Activated CD4-positive, alpha-beta T cell treated with anti-CD3 and anti-CD28 coated beads, Interleukin-2, amount 50 U/mL, for 24 hours (primary cell): ENCODE measurements around the gene TDRD9.

ENCODE experiments used
- DNase-seq, 2 donors: peaks; one replicate each; pipeline ENCODE4 v3.0.0-alpha.2; 2020; ENCODE audit warnings: low read depth in 1 of 2, low spot score in 1 of 2

Gene TDRD9

DNA sequence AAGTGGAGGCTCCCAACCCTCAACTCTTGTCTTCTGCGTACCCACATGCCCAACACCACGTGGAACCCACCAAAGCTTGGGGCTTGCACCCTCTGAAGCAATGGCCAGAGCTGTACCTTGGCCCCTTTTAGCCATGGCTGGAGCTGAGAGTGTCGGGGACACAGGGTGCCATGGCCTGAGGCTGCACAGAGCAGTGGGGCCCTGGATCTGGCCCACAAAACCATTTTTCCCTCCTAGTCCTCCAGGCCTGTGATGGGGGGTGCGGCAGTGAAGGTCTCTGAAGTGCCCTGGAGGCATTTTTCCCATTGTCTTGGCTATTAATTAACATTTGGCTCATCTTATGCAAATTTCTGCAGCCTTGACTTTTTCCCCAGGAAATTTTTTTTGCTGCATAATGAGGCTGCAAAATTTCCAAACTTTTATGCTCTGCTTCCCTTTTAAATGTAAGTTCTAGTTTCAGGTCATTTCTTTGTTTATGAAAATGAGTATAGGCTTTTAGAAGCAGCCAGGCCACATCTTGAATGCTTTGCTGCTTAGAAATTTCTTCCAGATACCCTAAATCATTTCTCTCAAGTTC is 138.6 kb downstream of the TDRD9 start:
- no peak for DNase-seq

DNA sequence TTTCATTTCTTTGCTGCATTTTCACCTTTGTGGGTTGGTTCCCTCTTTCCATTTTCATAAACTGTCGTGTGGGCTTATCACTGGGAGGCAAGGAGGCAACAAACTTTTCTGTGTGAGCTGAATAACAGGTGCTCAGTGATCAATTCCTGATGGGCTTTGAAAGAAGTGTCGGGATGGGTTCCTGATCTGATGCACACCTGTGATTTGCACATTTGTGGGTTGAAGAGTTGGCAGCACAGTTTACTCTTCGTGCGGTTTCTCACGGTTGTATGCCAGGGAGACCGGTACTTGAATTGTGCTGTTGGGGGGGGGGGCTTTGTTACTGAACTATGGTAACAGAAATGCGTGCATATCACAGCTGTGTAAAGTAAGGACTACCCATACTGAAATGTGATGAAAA is 141.3 kb downstream of the TDRD9 start:
- DNase-seq: no peak

DNA sequence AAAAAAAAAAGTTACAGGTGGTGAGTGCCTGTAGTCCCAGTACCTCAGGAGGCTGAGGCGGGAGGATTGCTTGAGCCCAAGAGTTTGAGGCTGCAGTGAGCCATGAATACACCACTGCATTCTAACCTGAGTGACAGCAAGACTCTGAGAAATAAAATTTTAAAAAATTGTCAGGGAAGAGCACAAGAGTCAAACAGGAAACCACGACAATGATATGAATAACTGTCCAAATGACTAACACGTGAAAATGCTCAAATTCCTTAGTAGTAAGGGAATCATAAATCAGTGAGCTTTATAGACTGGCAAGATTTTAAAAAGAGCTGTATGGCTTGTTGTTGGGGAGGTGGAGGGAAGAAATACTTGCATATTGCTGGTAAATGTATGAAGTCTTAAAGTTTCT is 144.3 kb downstream of the TDRD9 start:
- no peak for DNase-seq

DNA sequence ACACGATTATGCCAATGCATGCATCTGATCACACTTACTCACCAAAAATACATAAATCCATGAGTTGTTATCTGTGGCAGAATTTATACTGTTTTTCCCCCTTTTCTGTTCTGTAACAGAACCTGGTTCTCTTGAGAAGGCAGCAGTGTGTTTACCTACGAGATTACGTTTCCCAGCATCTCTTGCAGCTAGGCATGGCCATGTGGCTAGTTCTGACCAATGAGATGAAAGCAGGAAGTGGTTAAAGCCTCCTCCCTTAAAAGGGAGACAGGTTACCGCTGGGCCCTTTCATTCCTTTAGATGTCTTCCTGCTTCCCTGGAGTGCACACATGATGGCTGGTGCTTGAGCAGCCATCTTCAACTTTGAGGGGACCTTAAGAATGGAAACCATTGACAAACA is 145.5 kb downstream of the TDRD9 start:
- no peak for DNase-seq

DNA sequence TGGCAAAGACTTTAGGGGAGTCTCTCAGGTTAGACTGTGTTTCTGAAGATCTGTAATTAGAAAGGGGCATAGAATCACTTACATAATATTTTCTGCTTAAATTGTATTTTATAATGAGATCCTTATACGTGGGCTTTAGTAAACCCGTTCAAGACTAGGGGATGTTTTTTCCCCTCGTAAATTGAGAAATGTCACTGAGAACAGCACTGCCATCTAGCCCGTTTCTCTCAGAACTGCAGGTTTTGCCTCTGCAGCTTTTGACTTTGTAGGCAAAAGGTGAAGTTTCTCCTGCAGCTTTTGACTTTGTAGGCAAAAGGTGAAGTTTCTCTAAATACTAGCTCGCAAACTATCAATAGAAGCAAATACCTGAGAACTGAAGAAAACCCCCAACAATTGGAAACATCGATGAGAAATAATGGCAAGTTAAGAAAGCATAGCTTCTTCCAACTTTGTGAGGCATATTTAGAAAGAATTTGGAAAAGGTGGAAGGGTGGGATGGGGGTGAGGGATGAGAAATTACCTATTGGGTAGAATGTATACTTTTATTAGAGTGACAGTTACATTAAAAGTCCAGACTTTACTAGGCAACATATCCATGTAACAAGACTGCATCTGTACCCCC is 147.4 kb downstream of the TDRD9 start:
- no peak for DNase-seq

DNA sequence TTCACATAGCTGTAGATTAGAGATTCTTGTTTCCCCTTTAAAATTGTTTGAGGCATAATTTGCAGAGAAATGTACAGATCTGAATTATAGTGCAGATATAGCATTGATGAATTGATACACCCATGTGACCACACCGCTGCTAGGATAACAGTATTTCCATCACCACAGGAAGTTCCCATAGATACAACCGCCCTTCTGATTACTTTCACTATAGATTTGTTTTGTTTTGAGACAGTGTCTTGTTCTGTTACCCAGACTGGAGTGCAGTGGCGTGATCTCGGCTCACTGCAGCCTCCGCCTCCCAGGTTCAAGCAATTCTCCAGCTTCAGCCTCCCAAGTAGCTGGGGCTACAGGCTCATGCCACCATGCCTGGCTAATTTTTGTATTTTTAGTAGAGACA is 148.5 kb downstream of the TDRD9 start:
- DNase-seq: no peak

DNA sequence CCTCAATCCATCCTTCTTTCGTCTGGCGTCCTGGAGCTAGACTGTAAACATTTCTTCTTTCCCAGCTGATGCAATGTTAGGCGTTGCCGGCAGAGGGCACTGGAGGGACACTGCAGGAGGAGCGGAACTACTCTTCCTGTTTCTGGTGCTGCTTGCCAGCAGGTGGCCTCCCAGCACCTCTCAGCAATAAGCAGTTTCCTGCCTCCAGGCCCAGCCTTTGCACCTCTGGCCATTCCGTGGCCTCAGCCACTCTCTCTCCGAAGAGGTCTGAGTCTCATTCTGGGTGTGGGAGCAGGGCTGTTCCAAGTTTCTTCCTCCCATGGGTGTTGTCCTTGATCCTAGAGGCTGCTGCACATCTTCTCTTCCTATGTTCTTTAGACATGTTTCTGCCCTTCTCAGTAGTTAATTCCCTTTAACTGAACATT is 149.8 kb downstream of the TDRD9 start:
- peak; percentile 68 to 79 for DNase-seq

DNA sequence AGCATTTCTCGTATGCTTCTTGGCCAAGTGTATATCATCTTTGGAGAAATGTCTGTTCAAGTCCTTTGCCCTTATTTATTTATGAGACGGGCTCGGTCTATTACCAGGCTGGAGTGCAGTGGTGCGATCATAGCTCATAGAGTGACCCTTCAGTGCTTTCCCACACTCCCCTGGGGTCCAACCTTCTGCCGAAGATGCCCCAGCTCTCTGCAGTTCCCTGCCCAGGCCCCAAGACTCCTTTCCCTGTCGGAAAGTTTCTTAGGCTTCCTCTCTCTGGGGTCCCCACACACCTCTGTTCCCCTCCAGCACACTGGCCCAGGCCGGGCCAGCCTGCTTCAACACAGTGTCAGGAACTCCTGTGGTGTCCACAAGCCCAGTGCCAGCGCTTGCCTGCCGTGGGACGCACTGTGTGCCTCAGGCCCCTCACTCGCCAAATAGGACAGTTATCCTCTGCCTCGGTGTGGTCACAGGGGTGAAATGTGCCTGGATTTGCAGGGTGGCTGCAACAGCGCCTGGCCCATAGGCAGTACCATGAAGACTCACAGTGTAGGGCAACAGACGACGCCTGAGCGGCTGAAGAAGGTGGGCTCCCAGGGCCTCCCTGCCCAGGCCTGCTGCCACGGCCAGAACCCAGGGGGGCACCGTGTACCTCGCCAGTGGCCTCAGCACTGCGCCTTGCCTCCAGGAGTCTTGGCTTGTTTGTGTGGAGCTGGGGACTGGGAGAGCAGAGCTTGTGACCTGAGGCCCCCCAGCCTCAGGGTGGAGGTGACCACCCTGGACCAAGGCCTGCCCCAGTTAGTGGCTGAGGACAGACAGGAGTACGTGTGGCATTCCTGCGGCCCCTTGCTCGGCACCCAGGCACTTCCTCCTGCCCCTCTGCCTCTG is 152.4 kb downstream of the TDRD9 start:
- no peak for DNase-seq

DNA sequence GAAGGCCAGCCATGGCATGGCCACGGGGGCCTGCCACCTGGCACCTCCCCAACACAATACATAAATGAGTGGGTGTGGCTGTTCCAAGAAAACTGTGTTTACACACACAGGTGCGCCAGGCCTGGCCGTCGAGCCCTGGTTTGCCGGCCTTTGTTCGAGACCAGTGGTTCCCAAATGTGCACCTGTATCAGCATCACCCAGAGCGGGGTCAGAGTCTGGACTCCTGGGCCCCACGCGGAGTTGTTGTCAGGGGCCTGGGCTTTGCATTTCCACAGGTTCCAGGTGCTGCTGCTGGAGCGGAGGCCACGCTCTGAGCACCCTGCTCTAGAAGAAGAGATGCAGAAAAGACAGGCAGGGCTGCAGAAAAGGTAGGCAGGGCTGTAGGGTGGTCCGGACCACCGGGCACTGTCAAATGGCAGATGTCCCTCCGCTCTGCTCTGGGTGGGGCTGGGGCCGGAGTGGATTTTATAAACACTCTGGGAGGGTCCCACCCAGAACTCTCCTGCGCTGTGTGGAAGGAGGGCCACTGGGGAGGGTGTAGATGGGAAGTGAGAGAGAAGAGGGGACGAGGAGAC is 153.1 kb downstream of the TDRD9 start:
- DNase-seq: no peak

DNA sequence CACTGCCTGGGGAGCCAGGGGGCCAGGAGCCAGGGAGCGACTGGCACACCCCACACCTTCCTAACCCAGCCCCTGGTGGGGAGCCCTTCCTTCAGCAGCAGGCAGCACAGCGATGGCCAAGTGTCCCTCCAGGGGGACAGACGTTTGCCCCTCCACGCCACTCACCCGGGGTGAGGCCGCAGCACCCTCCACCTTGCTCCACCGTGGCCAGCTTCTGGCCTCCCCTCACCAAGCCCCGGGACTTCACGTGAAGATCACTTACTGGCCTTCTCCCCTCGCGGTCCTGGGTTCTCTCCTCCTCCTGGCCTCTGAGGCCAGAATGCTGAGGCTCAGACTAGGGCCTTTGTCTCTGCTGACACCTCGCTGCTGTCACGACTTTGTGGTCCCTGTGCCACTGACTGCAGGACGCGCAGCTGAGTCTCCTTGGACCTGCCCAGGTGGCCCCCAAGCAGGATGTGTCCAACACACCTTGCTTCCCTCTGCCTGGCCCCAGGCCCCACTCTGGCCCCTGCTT is 153.8 kb downstream of the TDRD9 start:
- no peak for DNase-seq

DNA sequence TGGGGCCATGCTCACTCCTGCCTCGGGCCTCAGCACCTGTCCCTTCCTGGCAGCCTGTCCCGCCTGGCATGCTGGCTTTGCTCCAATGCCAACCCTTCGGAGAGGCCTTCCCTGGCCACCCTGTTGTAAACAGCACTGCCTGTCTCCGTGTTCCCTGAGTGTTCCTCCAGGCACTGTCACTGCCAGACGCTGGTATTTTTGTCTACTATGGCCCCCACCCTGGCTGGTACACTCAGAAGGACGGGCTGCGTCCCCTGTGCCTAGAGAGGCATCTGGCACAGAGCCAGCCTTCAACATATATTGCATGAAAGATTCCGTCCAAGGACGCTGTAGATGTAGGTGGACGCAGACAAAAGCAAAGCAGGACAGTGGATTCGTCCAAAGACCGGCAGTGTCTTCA is 154.6 kb downstream of the TDRD9 start:
- no peak for DNase-seq

DNA sequence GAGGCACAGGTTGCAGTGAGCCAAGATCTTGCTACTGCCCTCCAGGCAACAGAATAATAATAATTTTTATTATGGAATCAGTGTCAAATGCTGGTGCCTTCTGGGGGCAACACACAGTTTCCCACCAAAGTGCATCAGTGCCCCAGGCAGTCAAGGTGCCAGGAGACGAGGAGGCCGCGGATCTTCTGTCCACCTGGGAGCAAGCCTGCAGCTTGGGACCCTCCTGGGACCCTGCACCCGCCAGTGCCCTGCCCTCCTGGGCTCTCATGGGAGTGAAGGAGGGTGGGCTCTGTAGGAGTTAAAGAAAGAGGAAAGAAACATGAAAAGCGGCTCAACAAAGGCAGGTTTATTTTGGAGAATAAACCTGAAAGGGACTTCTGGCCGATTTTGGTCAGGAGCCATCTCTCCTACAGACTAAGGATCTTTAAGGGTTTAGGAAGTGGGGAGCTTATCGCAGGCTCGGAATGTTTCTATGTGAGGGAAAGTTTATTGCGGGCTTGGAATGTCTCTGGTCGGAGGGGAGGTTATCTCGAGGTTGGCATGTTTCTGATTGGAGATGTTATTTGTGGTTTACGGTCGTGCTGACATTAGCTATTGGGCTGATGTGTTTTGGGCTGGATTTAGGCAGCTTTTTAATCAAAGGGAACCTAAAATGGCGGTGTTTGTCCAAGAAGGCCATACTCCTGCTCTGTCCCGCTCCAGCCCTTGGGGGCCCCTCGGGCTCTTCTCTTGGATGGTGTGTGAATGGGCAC is 156.2 kb downstream of the TDRD9 start:
- DNase-seq: no peak

DNA sequence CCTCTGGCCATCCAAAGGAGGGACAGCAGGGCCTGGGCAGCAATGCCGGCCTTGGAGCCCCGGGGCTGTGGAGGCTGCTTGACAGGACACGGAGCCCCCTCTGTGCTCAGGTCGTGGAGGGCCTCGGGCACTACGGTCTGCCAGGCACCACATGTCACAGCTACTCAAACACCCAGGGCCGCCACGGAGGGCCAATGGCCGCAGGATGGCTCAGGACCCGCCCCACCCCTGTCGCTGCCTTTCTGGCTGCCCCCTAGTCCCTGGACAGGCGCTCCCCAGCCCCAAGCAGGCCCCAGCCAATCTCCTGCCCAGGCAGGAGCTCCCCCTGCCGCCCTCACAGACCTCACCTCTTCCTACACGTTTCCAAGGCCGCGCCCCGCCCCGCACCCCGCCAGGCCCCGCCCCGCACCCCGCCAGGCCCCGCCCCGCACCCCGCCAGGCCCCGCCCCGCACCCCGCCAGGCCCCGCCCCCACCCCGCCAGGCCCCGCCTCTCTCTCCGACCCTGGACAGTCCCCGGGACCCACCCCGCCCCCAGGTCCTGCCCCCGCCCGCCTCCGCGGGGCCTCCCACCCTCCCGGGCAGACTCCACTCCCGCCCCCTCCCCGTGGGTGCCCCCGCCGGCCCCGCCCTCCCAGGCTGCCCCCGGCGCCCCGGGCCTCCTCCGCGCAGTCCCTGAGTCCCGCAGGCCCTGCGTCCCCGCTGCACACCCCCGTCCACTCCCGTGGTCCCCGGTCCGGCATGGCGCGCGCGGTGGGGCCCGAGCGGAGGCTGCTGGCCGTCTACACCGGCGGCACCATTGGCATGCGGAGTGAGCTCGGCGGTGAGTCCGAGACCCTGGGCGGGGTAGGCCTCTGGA is 157.0 kb downstream of the TDRD9 start, which contains the start of gene ASPG:
TSS of gene ASPG (plus strand) at position 669 of the 857 bp plus-strand sequence. CDS start at position 740, 71 bp downstream.
- DNase-seq: no peak

DNA sequence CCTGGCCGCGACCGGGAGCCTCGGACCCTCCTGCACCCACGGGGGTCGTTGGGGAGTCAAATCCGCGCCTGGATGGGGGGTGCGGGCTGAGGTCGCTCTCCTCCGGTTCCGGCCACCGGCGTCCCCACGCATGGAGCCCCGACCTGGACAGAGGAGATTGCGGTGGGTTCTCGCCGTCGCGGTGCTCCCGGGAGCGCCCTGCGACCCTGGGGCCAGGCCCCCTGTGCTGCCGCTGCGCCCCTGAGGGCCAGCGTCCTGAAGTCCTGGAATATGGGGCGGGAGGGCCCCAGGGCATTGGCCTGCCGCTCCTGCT is 157.6 kb downstream of the TDRD9 start:
- no peak for DNase-seq

DNA sequence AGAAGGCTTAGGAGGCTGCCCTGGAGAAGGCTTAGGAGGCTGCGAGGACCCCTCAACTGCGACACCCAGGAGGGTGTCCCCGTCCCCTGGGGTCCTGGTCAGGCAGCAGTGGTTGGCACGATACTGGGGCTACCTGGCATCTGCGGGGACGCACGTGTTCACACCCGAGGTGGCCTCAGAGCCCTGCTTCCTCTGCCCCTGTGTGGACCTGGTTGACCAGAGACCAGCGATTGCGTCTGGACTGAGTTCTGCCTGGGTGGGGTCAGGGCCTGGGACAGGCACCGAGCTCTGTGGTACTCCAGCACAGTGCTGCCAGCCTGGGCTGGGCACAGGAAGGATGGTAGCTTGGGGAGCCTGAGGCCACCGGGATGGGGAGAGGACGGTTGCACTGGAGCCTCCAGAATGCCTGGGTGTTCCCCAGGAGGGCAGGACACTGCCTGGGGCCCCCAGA is 158.0 kb downstream of the TDRD9 start:
- no peak for DNase-seq

DNA sequence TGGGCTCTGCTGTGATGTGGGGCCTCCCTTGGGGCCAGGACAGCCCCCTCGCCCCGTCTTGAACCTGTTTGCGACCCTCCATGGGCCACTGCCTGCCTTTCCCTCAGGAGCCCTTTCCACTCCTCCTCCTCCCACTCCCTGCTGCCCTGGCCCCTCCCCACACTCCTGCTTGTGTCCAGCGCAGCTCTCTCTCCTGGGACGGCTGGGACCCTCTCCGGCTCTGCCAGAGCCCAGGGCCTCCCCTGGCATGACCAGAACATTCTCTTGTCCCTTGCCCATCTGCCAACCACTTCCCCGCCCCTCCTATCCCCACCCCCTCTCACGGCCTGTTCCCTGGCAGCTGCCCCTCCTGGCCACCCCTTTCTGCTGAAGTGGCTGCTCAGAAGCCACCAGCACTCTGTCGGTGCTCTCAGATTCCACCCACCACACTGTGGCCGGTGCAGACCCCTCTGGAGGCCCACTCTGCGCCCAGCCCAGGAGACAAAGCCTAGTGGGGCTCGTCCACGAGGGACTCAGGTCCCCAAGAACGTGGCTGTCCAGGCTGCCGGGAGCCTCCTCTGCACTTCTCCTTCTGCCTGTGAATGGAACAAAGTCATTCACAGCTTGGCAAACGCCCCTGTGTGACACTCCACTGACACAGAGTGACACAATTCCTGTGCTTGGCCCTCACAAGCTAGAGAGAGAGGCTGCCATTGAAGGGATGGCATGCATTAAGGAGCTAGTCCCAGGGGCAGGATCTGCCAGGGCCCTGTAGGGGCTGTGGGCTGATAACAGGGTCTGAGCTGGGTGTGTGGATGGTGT is 158.6 kb downstream of the TDRD9 start:
- no peak for DNase-seq

DNA sequence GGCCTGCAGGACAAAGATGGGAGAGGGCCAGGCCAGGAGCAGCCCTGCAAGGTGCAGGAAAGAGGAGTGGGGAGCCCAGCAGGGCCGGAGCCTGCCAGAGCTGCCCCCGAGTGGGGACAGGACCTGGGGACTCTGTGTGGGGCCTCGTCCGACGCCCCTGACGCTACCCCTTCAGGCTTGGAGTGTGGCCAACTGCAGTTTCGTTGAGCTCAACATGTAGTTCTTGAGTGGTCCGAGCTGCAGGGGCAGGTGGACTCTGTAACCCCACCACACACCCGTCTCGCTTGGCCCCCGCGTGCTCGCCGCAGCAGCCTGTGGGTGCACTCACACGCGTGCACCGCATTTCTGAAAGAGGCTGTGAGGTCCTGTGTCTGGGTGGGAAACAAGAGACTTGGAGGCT is 159.2 kb downstream of the TDRD9 start:
- DNase-seq: no peak

DNA sequence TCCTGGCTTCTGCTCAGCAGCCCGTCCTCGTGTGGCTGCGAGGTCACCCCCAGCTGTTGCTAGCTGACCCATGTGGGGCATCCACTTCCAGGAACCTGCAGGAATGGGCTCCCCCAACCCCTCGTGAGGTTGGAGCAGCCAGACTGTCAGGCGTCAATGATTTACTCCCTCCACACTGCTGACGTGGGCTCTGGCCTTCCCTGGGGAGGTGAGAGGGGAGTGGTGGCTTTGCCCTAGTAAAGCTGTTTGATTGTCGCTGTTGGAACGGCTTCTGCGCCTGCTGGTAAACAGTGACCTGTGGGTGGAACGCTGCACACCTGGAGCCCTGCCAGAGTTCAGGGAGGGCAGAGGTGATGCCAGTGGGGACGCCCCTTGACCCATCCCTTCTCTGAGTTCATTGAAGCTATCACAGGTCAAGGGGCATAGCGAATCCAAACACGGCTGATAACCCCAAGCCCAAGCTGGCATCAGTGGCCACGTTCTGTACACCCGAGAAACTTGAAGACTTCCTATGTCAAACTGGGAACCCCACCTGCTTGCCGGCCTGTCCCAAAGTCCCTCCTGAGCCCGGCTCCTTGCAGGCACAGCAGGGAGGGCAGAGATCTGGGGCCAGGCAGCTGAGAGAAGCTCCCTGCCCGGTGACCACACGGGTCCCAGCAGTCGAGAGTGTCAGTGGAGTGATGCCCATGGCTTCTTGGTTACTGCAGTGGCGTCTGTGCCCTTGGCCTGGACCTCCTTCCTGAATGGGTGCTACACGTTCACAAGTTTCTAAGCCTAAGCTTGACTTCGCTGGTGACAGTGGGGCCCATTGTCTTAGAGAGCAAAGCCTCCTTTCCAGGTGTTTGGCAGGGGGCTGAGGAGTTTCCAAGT is 160.0 kb downstream of the TDRD9 start:
- DNase-seq: no peak
